GM12873 (cell line): ENCODE results near the gene MRPL44.

Experiments
- TF ChIP-seq, protein P1 (sequence below): IDR thresholded peaks from 2 replicates; pipeline ENCODE4 v1.5.1; 2012; ENCODE audit warnings: low read depth, mild to moderate bottlenecking, moderate library complexity, low read length, control low read depth; ENCODE audit not compliant: insufficient read depth; ENCODE audit errors: missing control alignments

Gene MRPL44

DNA sequence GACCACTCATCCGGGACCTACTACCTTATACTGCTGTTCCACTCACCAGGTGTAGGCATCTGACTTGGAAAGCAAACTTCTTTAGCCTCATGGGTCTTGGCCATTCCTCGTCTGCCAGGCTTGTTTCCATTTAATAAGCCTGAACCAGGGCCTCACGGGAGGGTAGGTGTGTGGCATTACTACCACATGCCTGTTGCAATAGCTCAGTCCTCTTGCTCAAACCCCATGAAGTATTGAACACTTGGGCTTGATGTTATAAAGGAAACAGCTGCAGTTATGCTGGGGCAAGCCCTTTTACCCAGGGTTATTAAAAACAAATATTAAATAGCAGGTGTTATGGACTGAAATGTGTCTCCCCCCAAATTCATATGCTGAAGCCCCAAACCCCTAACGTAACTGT is 21.2 kb downstream of the MRPL44 start:
- TF ChIP-seq, protein P1, sequence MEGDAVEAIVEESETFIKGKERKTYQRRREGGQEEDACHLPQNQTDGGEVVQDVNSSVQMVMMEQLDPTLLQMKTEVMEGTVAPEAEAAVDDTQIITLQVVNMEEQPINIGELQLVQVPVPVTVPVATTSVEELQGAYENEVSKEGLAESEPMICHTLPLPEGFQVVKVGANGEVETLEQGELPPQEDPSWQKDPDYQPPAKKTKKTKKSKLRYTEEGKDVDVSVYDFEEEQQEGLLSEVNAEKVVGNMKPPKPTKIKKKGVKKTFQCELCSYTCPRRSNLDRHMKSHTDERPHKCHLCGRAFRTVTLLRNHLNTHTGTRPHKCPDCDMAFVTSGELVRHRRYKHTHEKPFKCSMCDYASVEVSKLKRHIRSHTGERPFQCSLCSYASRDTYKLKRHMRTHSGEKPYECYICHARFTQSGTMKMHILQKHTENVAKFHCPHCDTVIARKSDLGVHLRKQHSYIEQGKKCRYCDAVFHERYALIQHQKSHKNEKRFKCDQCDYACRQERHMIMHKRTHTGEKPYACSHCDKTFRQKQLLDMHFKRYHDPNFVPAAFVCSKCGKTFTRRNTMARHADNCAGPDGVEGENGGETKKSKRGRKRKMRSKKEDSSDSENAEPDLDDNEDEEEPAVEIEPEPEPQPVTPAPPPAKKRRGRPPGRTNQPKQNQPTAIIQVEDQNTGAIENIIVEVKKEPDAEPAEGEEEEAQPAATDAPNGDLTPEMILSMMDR, result no peak

DNA sequence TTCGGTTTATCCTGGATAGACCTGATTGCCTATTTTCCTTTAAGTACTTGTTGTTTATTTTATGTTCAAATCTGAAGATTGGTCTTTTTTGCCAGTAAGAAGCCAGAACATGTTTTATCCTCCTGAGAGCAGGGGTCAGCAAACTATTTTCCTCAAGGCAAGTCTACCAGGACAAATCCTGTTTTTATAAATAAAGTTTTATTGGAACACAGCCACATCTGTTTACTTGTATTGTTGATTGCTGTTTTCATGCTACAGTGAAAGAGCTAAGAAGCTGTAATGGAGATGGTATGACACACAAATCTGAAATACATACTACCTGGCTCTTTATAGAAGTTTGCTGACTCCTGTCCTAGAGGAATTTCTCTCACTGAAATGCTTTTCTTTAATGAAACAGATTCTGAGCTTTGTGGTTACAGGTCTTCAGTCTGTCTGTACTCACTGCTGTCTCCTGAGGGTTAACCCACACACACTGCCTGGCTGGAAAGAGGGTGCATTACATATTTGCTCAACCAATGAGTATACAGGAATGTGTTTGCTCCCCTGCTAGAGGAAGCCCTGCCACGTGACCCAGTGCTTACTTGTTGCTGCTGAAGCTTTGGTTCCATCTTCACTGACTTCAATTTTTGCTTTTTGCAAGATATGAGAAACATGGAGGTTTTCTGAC is 22.6 kb downstream of the MRPL44 start:
- TF ChIP-seq, protein P1, result no peak

GRCh38 chr2:223980397-223980735 is 23.1 kb downstream of the MRPL44 start:
- TF ChIP-seq, protein P1, result no peak

GRCh38 chr2:223980803-223981202 is 23.5 kb downstream of the MRPL44 start:
- TF ChIP-seq, protein P1, result no peak

- TF ChIP-seq, protein P1, result no peak
Measured at GRCh38 chr2:223981241-223981640, 24.0 kb downstream of the MRPL44 start.

GRCh38 chr2:223989206-223989855 is 32.1 kb downstream of the MRPL44 start:
- TF ChIP-seq, protein P1, result no peak

DNA sequence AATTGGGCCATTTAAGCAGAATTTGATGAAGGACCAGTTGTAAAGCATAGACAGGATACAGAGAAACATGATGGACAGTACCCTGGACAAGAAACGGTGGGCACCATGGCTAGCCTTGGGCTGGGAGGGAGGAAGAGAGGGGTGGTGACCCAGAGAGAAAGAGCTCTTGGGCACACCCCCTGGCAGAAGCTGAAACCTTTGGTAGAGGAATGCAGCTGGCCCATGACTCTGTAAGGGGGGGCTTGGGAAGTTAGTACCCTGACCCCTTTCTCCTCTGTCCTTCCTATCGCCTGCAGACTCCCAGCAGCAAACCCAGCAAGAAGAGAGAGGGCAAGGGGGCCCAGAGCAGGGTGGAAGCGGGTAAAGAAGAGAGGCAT is 32.6 kb downstream of the MRPL44 start:
- TF ChIP-seq, protein P1, result no peak
